D721Med (cell line): Measurements from ENCODE around the gene ARHGAP23.

Source experiments
- DNase-seq: peaks from one replicate; pipeline ENCODE4 v3.0.0; 2011; ENCODE audit warnings: low spot score; ENCODE audit not compliant: insufficient read length
- FAIRE-seq: peaks from 2 replicates; lab custom pipeline; 2011; peaks lifted over from hg19 to GRCh38; lab: Jason Lieb, UNC
- CTCF ChIP-seq: IDR thresholded peaks from 2 replicates; pipeline ENCODE4 v1.5.1; 2012; ENCODE audit warnings: mild to moderate bottlenecking, control low read depth; ENCODE audit not compliant: insufficient read depth; ENCODE audit errors: missing control alignments

The ARHGAP23 gene

GRCh38 chr17:38560503-38561318 lies 132.4 kb downstream of the ARHGAP23 start:
- no peak for DNase-seq
- no peak for FAIRE-seq
- no peak for TF ChIP-seq CTCF

DNA sequence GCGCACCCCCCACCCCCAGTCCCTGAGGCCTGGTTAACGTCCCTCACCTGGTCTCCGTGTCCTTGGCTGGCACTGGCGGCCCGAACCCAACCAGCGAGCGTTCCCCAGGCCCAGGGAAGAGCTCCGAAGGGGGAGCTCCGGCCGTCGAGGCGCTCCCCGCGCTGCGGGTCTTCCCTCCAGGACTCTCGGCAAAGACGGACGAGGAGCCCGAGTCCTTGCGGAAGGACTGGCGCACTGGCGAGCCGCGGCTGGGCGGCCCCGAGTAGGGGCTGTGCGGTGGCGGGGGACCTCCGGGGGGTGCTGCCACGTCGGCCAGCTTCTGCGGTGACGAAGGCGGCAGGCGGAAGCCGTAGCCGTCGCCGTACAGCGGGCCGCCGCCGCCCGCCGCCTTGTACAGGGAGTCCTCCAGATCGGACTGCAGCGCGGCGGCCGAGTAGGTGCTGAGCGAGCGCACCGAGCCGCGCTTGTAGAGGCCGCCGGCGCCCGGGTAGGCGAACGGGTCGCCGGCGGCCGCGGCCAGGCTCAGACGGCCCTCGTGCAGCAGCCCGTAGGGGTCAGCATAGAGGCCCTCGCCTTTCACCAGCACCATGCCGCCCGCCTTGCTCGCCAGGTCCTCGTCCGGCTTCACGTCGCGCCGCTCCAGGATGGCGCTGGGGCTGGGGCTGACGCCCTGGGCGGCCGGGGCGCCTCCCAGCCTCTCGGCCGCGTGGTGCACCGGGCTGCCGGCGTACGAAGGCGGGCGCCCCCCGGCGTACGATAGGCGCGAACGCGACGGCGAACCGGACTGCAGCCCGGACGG lies 133.4 kb downstream of the ARHGAP23 start:
- FAIRE-seq: no peak
- TF ChIP-seq CTCF: no peak
- no peak for DNase-seq
